Measurements from ENCODE around the gene MET. TPM values are rescaled to one million over a fixed set of nuclear protein-coding genes. Genes with fewer than 3 reads are reported as not detected.

Gene MET
- total and polyA plus RNA-seq, 2 donors (not counting 1 experiment from before 2014, with no cell fraction given) = 33.4 to 44.4 TPM

GRCh38 chr7:116792813-116793212 is 120.8 kb downstream of the MET start:
- DNase-seq (ENCODE audit: low read depth in 2 of 2) = no peak
- Histone ChIP-seq H3K9me3 (ENCODE audit: control insufficient read depth, insufficient read depth, low read depth, low read length) (no peaks in the 10 kb centered on the region), H3K4me2 (ENCODE audit: extremely low read depth, insufficient read depth, low read length) (no peak overlapping the region), H3K4me1 (ENCODE audit: control insufficient read depth, extremely low read depth, insufficient read depth, low read length) (no peaks in the 10 kb centered on the region), H3K27ac (ENCODE audit: insufficient read depth, low read length) (no peak overlapping the region), H3K79me2 (ENCODE audit: control insufficient read depth, insufficient read depth, low read length) (no peaks in the 10 kb centered on the region), H3K9ac (ENCODE audit: insufficient read depth, low read length) (no peak overlapping the region), H3K27me3 (ENCODE audit: control insufficient read depth, insufficient read depth, low read length) (no peaks in the 10 kb centered on the region), H2AFZ (ENCODE audit: low read length) (no peak overlapping the region), H4K20me1 (ENCODE audit: control insufficient read depth, extremely low read depth, insufficient read depth, low read length) (no peaks in the 10 kb centered on the region), H3K4me3 (replicated peaks in 1 of 4; ENCODE audit: control extremely low read depth in 1 of 4, insufficient read depth in 1 of 4, low read depth in 3 of 4, low read length in 4 of 4) (no peak overlapping the region), H3K36me3 (ENCODE audit: control insufficient read depth, insufficient read depth, low read length) (no peaks in the 10 kb centered on the region)
- TF ChIP-seq CTCF (conservative IDR thresholded peaks at IDR 0.05 in 1 of 2, IDR thresholded peaks at IDR 0.05 in 1 of 2; ENCODE audit: low read depth in 1 of 2, low read length in 2 of 2) = no peak
- TF ChIP-seq EZH2 (IDR thresholded peaks at IDR 0.05; ENCODE audit: low read length, missing control alignments) = no peak

- Histone ChIP-seq H3K27ac (ENCODE audit: insufficient read depth, low read length) (no peak overlapping the region), H3K9me3 (ENCODE audit: control insufficient read depth, insufficient read depth, low read depth, low read length) (no peaks in the 10 kb centered on the region), H3K4me2 (ENCODE audit: extremely low read depth, insufficient read depth, low read length) (no peak overlapping the region), H3K9ac (ENCODE audit: insufficient read depth, low read length) (no peak overlapping the region), H3K27me3 (ENCODE audit: control insufficient read depth, insufficient read depth, low read length) (no peaks in the 10 kb centered on the region), H3K79me2 (ENCODE audit: control insufficient read depth, insufficient read depth, low read length) (no peaks in the 10 kb centered on the region), H4K20me1 (ENCODE audit: control insufficient read depth, extremely low read depth, insufficient read depth, low read length) (no peaks in the 10 kb centered on the region), H3K4me1 (ENCODE audit: control insufficient read depth, extremely low read depth, insufficient read depth, low read length) (no peaks in the 10 kb centered on the region), H3K4me3 (replicated peaks in 1 of 4; ENCODE audit: control extremely low read depth in 1 of 4, insufficient read depth in 1 of 4, low read depth in 3 of 4, low read length in 4 of 4) (no peak overlapping the region), H3K36me3 (ENCODE audit: control insufficient read depth, insufficient read depth, low read length) (no peaks in the 10 kb centered on the region), H2AFZ (ENCODE audit: low read length) (no peak overlapping the region)
- TF ChIP-seq EZH2 (IDR thresholded peaks at IDR 0.05; ENCODE audit: low read length, missing control alignments) = no peak
- TF ChIP-seq CTCF (conservative IDR thresholded peaks at IDR 0.05 in 1 of 2, IDR thresholded peaks at IDR 0.05 in 1 of 2; ENCODE audit: low read depth in 1 of 2, low read length in 2 of 2) = no peak
- no peak for DNase-seq (ENCODE audit: low read depth in 2 of 2)
These were observed 121.9 kb downstream of the MET start for GRCh38 chr7:116793795-116794340.

GRCh38 chr7:116796471-116796870 is 124.5 kb downstream of the MET start:
- H3K4me1 ChIP-seq (ENCODE audit: control insufficient read depth, extremely low read depth, insufficient read depth, low read length) = peaks cover 3% of the 10 kb centered on the region
- H3K4me2 ChIP-seq (ENCODE audit: extremely low read depth, insufficient read depth, low read length) = no peak overlapping the region
- no peak for TF ChIP-seq CTCF (conservative IDR thresholded peaks at IDR 0.05 in 1 of 2, IDR thresholded peaks at IDR 0.05 in 1 of 2; ENCODE audit: low read depth in 1 of 2, low read length in 2 of 2)
- no peak overlapping the region for H2AFZ ChIP-seq (ENCODE audit: low read length)
- no peak overlapping the region for H3K4me3 ChIP-seq (replicated peaks in 1 of 4; ENCODE audit: control extremely low read depth in 1 of 4, insufficient read depth in 1 of 4, low read depth in 3 of 4, low read length in 4 of 4)
- H3K9me3 ChIP-seq (ENCODE audit: control insufficient read depth, insufficient read depth, low read depth, low read length) = no peaks in the 10 kb centered on the region
- no peak for DNase-seq (ENCODE audit: low read depth in 2 of 2)
- no peaks in the 10 kb centered on the region for H3K36me3 ChIP-seq (ENCODE audit: control insufficient read depth, insufficient read depth, low read length)
- no peaks in the 10 kb centered on the region for H3K79me2 ChIP-seq (ENCODE audit: control insufficient read depth, insufficient read depth, low read length)
- no peaks in the 10 kb centered on the region for H3K27me3 ChIP-seq (ENCODE audit: control insufficient read depth, insufficient read depth, low read length)
- H3K9ac ChIP-seq (ENCODE audit: insufficient read depth, low read length) = no peak overlapping the region
- H3K27ac ChIP-seq (ENCODE audit: insufficient read depth, low read length) = no peak overlapping the region
- H4K20me1 ChIP-seq (ENCODE audit: control insufficient read depth, extremely low read depth, insufficient read depth, low read length) = no peaks in the 10 kb centered on the region

All from fibroblast of lung (primary cell).